H1 (cell line): Measurements from ENCODE around the gene EEF2K. TPM values are rescaled to one million over a fixed set of nuclear protein-coding genes. Genes with fewer than 3 reads are reported as not detected.

ENCODE experiments used
- CEBPB ChIP-seq: IDR thresholded peaks from 2 replicates; pipeline ENCODE4 v1.6.1; 2012; ENCODE audit warnings: low read depth, low read length
- CHD1 ChIP-seq: IDR thresholded peaks from 2 replicates; pipeline ENCODE4 v1.6.1; 2012; ENCODE audit warnings: low read depth, low read length, improper control_type of control experiment
- polyA plus RNA-seq, 7 experiments: library from polyadenylated mRNA; depleted of rRNA in 3 of 7; stranded (reverse) in 5 of 7; unstranded in 2 of 7; fragments of >200 nt in 5 of 7; fragments of 200-250 nt in 2 of 7; gene quantifications; 1 replicate in 5 of 7; 2 replicates in 1 of 7; 4 replicates in 1 of 7; pipeline versions ENCODE4 v1.2.1 to v1.2.3, GENCODE V29; 2011 to 2013; ENCODE audit warnings: missing spikeins in 2 of 7, mixed read lengths in 2 of 7
- total RNA-seq: library from RNA; stranded (reverse); fragmentation: NEBNext Ultra II Directional; extraction: Animal tissue kit (Norgen Biotek cat#: 25700); gene quantifications from 2 replicates; pipeline ENCODE4 v1.2.1, GENCODE V29; 2021

The EEF2K gene
- total and polyA plus RNA-seq, 2 of the 8 experiments (the other 6 are each of a cell fraction or from before 2014, with no cell fraction given), result 14.9 to 30.2 TPM

- TF ChIP-seq CEBPB, result no peak
- TF ChIP-seq CHD1, result no peak
Measured at GRCh38 chr16:22194707-22195444, 11.2 kb upstream of the EEF2K start (continued).
